Cardiac muscle cell (in vitro differentiated cells and primary cell): Measurements from ENCODE around the gene MAGOH. TPM values are rescaled to one million over a fixed set of nuclear protein-coding genes. Genes with fewer than 3 reads are reported as not detected.

Experiments used
- DNase-seq, 2 donors: peaks; one replicate each; pipeline versions ENCODE4 v3.0.0 to v3.0.0-alpha.2; 2010 to 2017; ENCODE audit warnings: low read depth in 1 of 2, low spot score in 1 of 2
- H3K27ac ChIP-seq: fragments of 200-600 bp; sonication (generic); 2 replicates; pipeline ENCODE4 v1.5.1; 2016
- H3K27me3 ChIP-seq: fragments of 200-600 bp; sonication (generic); 2 replicates; pipeline ENCODE4 v1.6.0; 2016; ENCODE audit warnings: control low read depth
- H3K36me3 ChIP-seq: fragments of 200-600 bp; sonication (generic); 2 replicates; pipeline ENCODE4 v1.5.1; 2016; ENCODE audit warnings: control low read depth
- H3K4me1 ChIP-seq: fragments of 200-600 bp; sonication (generic); 2 replicates; pipeline ENCODE4 v1.8.1; 2017; ENCODE audit warnings: low read depth, mild to moderate bottlenecking, mixed run types
- H3K4me3 ChIP-seq: fragments of 200-600 bp; sonication (generic); 2 replicates; pipeline ENCODE4 v1.5.1; 2016; ENCODE audit warnings: mild to moderate bottlenecking
- H3K9me3 ChIP-seq: fragments of 200-600 bp; sonication (generic); 2 replicates; pipeline ENCODE4 v1.5.1; 2017; ENCODE audit warnings: low read depth, mild to moderate bottlenecking, control low read depth
- CTCF ChIP-seq: IDR thresholded peaks from 2 replicates; pipeline ENCODE4 v1.5.1; 2012; ENCODE audit warnings: low read depth, mild to moderate bottlenecking, low read length
- polyA plus RNA-seq: library from polyadenylated mRNA; unstranded; fragments of >200 nt; fragmentation: Nextera tagmentation; extraction: Ambion mirVana; gene quantifications from 2 replicates; pipeline ENCODE4 v1.2.1, GENCODE V29; 2016
- total RNA-seq: library from RNA; depleted of rRNA; stranded (reverse); fragments of >200 nt; gene quantifications from 2 replicates; pipeline ENCODE4 v1.2.3, GENCODE V29; 2016

Gene MAGOH
- total and polyA plus RNA-seq, 2 experiments from 2014 or later: 24.6 to 36.6 TPM

- Histone ChIP-seq H3K4me3 (no peak overlapping the region), H3K27ac (no peak overlapping the region), H3K27me3 (no peaks in the 10 kb centered on the region), H3K36me3 (no peaks in the 10 kb centered on the region), H3K9me3 (no peaks in the 10 kb centered on the region), H3K4me1 (peaks cover 17% of the 10 kb centered on the region)
- no peak for TF ChIP-seq CTCF
- no peak for DNase-seq
These were observed 21.6 kb upstream of the MAGOH start for GRCh38 chr1:53259932-53260331.

- Histone ChIP-seq H3K9me3 (no peaks in the 10 kb centered on the region), H3K4me1 (peaks cover 25% of the 10 kb centered on the region), H3K27ac (no peak overlapping the region), H3K27me3 (no peaks in the 10 kb centered on the region), H3K4me3 (no peak overlapping the region), H3K36me3 (no peaks in the 10 kb centered on the region)
- TF ChIP-seq CTCF: no peak
- DNase-seq: no peak
These were observed 19.9 kb upstream of the MAGOH start for GRCh38 chr1:53258216-53258615.

- no peak for TF ChIP-seq CTCF
- peaks cover 25% of the 10 kb centered on the region for H3K4me1 ChIP-seq
- no peaks in the 10 kb centered on the region for H3K9me3 ChIP-seq
- no peak for DNase-seq
- peak overlapping the region; percentile 38 for H3K27ac ChIP-seq
- H3K27me3 ChIP-seq: no peaks in the 10 kb centered on the region
- no peak overlapping the region for H3K4me3 ChIP-seq
- no peaks in the 10 kb centered on the region for H3K36me3 ChIP-seq
These were observed 19.2 kb upstream of the MAGOH start for GRCh38 chr1:53257454-53258081.

GRCh38 chr1:53256511-53257453, 18.5 kb upstream of the MAGOH start:
- Histone ChIP-seq H3K27ac (peak overlapping the region; percentile 38), H3K4me3 (no peak overlapping the region), H3K36me3 (no peaks in the 10 kb centered on the region), H3K4me1 (peaks cover 25% of the 10 kb centered on the region), H3K9me3 (no peaks in the 10 kb centered on the region), H3K27me3 (no peaks in the 10 kb centered on the region)
- no peak for TF ChIP-seq CTCF
- peak in 1 of 2 donors; percentile 33 for DNase-seq

GRCh38 chr1:53255031-53255430, 16.7 kb upstream of the MAGOH start:
- Histone ChIP-seq H3K4me1 (peaks cover 25% of the 10 kb centered on the region), H3K27ac (no peak overlapping the region), H3K9me3 (no peaks in the 10 kb centered on the region), H3K36me3 (no peaks in the 10 kb centered on the region), H3K4me3 (no peak overlapping the region), H3K27me3 (no peaks in the 10 kb centered on the region)
- DNase-seq: peak in 1 of 2 donors; percentile 5
- no peak for TF ChIP-seq CTCF
